ENCODE data around the gene PTGDS. TPM values are rescaled to one million over a fixed set of nuclear protein-coding genes. Genes with fewer than 3 reads are reported as not detected.
"Not testable (repeated sequence)": the region's sequence is repeated elsewhere in the genome, so short reads cannot be mapped to it uniquely, and the experiment has no call there.

Gene PTGDS
- total and polyA plus RNA-seq, 7 experiments from 2014 or later = 0.97 to 68.7 (median 4.3) TPM; not detected in 2

GRCh38 chr9:137001857-137002645 is 24.7 kb downstream of the PTGDS start:
- POLR2A ChIA-PET = interaction anchor here (1.2 kb wide), 1 partner anchor 33 kb away, joined by 3 read pairs; no protein-coding TSS in a partner anchor

GRCh38 chr9:137002646-137003041 is 25.3 kb downstream of the PTGDS start:
- ChIA-PET POLR2A (interaction anchor here (1.2 kb wide), 1 partner anchor 32 kb away, joined by 3 read pairs; no protein-coding TSS in a partner anchor), CTCF (no interaction called here)
- intact Hi-C loops (cut with micrococcal nuclease) = no loop called here
- peaks cover 5 to 26% (median 8%) of the 10 kb centered on the region in 7 donors for H3K4me1 Mint-ChIP-seq
- no peaks in the 10 kb centered on the region for H3K36me3 Mint-ChIP-seq
- peaks cover 0 to 11% (median 3%) of the 10 kb centered on the region in 5 donors for H3K27me3 Mint-ChIP-seq
- Histone ChIP-seq H3K4me1 (ENCODE audit: control insufficient read depth in 2 of 2, insufficient read depth in 2 of 2, low read length in 2 of 2) (peaks cover 0 to 30% of the 10 kb centered on the region in 2 donors), H3K36me3 (ENCODE audit: control insufficient read depth in 2 of 3, insufficient read depth in 3 of 3, low read length in 3 of 3) (no peaks in the 10 kb centered on the region), H3K9me3 (ENCODE audit: control insufficient read depth in 2 of 3, low read length in 3 of 3) (no peaks in the 10 kb centered on the region), H3K4me3 (ENCODE audit: low read length) (no peak overlapping the region), H3K27me3 (ENCODE audit: control insufficient read depth in 2 of 2, insufficient read depth in 2 of 2, low read length in 2 of 2) (no peaks in the 10 kb centered on the region), H3K27ac (ENCODE audit: low read depth, low read length) (no peak overlapping the region)
- no peaks in the 10 kb centered on the region for H3K9me3 Mint-ChIP-seq
- H3K4me3 Mint-ChIP-seq = no peak overlapping the region
- no peak for ATAC-seq
- DNase-seq = no peak
- no peak overlapping the region for H3K27ac Mint-ChIP-seq

More at GRCh38 chr9:137001857-137002645, 24.7 kb downstream of the PTGDS start:
- CTCF ChIA-PET = no interaction called here
- no peaks in the 10 kb centered on the region for H3K27me3 ChIP-seq (ENCODE audit: control insufficient read depth in 2 of 2, insufficient read depth in 2 of 2, low read length in 2 of 2)
- H3K27ac ChIP-seq (ENCODE audit: low read depth, low read length) = no peak overlapping the region
- H3K4me1 Mint-ChIP-seq = peaks cover 7 to 31% (median 10%) of the 10 kb centered on the region in 7 donors
- no peaks in the 10 kb centered on the region for H3K36me3 Mint-ChIP-seq
- peaks cover 0 to 12% (median 5%) of the 10 kb centered on the region in 5 donors for H3K27me3 Mint-ChIP-seq
- H3K4me1 ChIP-seq (ENCODE audit: control insufficient read depth in 2 of 2, insufficient read depth in 2 of 2, low read length in 2 of 2) = peaks cover 0 to 36% of the 10 kb centered on the region in 2 donors
- H3K36me3 ChIP-seq (ENCODE audit: control insufficient read depth in 2 of 3, insufficient read depth in 3 of 3, low read length in 3 of 3) = no peaks in the 10 kb centered on the region
- no peaks in the 10 kb centered on the region for H3K9me3 ChIP-seq (ENCODE audit: control insufficient read depth in 2 of 3, low read length in 3 of 3)
- no peak for DNase-seq
- H3K4me3 Mint-ChIP-seq = no peak overlapping the region
- no peak overlapping the region for H3K27ac Mint-ChIP-seq
- intact Hi-C loops (cut with micrococcal nuclease) = no loop called here
- H3K4me3 ChIP-seq (ENCODE audit: low read length) = no peak overlapping the region
- no peaks in the 10 kb centered on the region for H3K9me3 Mint-ChIP-seq
- ATAC-seq = no peak

- ATAC-seq; H3K36me3 ChIP-seq (ENCODE audit: control insufficient read depth in 2 of 3, insufficient read depth in 3 of 3, low read length in 3 of 3); DNase-seq; H3K27me3 Mint-ChIP-seq; H3K27ac Mint-ChIP-seq; H3K36me3 Mint-ChIP-seq; POLR2A ChIA-PET; H3K27ac ChIP-seq (ENCODE audit: low read depth, low read length); H3K9me3 Mint-ChIP-seq; H3K9me3 ChIP-seq (ENCODE audit: control insufficient read depth in 2 of 3, low read length in 3 of 3); H3K4me3 ChIP-seq (ENCODE audit: low read length); H3K27me3 ChIP-seq (ENCODE audit: control insufficient read depth in 2 of 2, insufficient read depth in 2 of 2, low read length in 2 of 2); H3K4me3 Mint-ChIP-seq: not testable (repeated sequence)
- CTCF ChIA-PET = interaction anchor here (0.6 kb wide), 1 partner anchor 42 kb away, joined by 3 read pairs; no protein-coding TSS in a partner anchor
- peaks cover 0 to 13% (median 0%) of the 10 kb centered on the region in 7 donors for H3K4me1 Mint-ChIP-seq
- intact Hi-C loops (cut with micrococcal nuclease) = loop anchor here in 1 of 2 donors (1.0 kb wide), 1 partner anchor 31 kb away; no protein-coding TSS in a partner anchor
- H3K4me1 ChIP-seq (ENCODE audit: control insufficient read depth in 2 of 2, insufficient read depth in 2 of 2, low read length in 2 of 2) = peaks cover 0 to 14% of the 10 kb centered on the region in 2 donors
Measured at GRCh38 chr9:137004285-137004684, 27.0 kb downstream of the PTGDS start.

GRCh38 chr9:137006116-137007003 is 29.1 kb downstream of the PTGDS start:
- ChIA-PET POLR2A (no interaction called here), CTCF (no interaction called here)
- no peak overlapping the region for H3K4me3 Mint-ChIP-seq
- DNase-seq (no peak), ATAC-seq (peak; percentile 24)
- H3K36me3 Mint-ChIP-seq = no peaks in the 10 kb centered on the region
- no peak overlapping the region for H3K27ac ChIP-seq (ENCODE audit: low read depth, low read length)
- no peak overlapping the region for H3K27ac Mint-ChIP-seq
- intact Hi-C loops (cut with micrococcal nuclease) = no loop called here
- H3K27me3 ChIP-seq (ENCODE audit: control insufficient read depth in 2 of 2, insufficient read depth in 2 of 2, low read length in 2 of 2) = no peaks in the 10 kb centered on the region
- peaks cover 0 to 3% (median 0%) of the 10 kb centered on the region in 7 donors for H3K4me1 Mint-ChIP-seq
- H3K9me3 Mint-ChIP-seq = no peaks in the 10 kb centered on the region
- H3K4me1 ChIP-seq (ENCODE audit: control insufficient read depth in 2 of 2, insufficient read depth in 2 of 2, low read length in 2 of 2) = no peaks in the 10 kb centered on the region
- no peak overlapping the region for H3K4me3 ChIP-seq (ENCODE audit: low read length)
- no peaks in the 10 kb centered on the region for H3K9me3 ChIP-seq (ENCODE audit: control insufficient read depth in 2 of 3, low read length in 3 of 3)
- H3K36me3 ChIP-seq (ENCODE audit: control insufficient read depth in 2 of 3, insufficient read depth in 3 of 3, low read length in 3 of 3) = peaks cover 0 to 3% (median 0%) of the 10 kb centered on the region in 3 experiments
- peaks cover 0 to 3% (median 0%) of the 10 kb centered on the region in 5 donors for H3K27me3 Mint-ChIP-seq

- DNase-seq (no peak), ATAC-seq (no peak)
- Mint-ChIP-seq H3K27ac (no peak overlapping the region), H3K27me3 (peaks cover 0 to 3% (median 0%) of the 10 kb centered on the region in 5 donors), H3K9me3 (no peaks in the 10 kb centered on the region), H3K36me3 (no peaks in the 10 kb centered on the region), H3K4me1 (peaks cover 0 to 3% (median 0%) of the 10 kb centered on the region in 7 donors), H3K4me3 (no peak overlapping the region)
- Histone ChIP-seq H3K27ac (ENCODE audit: low read depth, low read length) (no peak overlapping the region), H3K4me1 (ENCODE audit: control insufficient read depth in 2 of 2, insufficient read depth in 2 of 2, low read length in 2 of 2) (no peaks in the 10 kb centered on the region), H3K4me3 (ENCODE audit: low read length) (no peak overlapping the region), H3K27me3 (ENCODE audit: control insufficient read depth in 2 of 2, insufficient read depth in 2 of 2, low read length in 2 of 2) (no peaks in the 10 kb centered on the region), H3K36me3 (ENCODE audit: control insufficient read depth in 2 of 3, insufficient read depth in 3 of 3, low read length in 3 of 3) (peaks cover 0 to 4% (median 0%) of the 10 kb centered on the region in 3 experiments), H3K9me3 (ENCODE audit: control insufficient read depth in 2 of 3, low read length in 3 of 3) (no peaks in the 10 kb centered on the region)
- POLR2A ChIA-PET = no interaction called here
- intact Hi-C loops (cut with micrococcal nuclease) = no loop called here
- CTCF ChIA-PET = no interaction called here
Measured at GRCh38 chr9:137007108-137007815, 30.0 kb downstream of the PTGDS start.

GRCh38 chr9:137007816-137008270 is 30.5 kb downstream of the PTGDS start:
- POLR2A ChIA-PET = no interaction called here

More at GRCh38 chr9:137007816-137008270, 30.5 kb downstream of the PTGDS start:
- Histone ChIP-seq H3K4me3 (ENCODE audit: low read length) (no peak overlapping the region), H3K9me3 (ENCODE audit: control insufficient read depth in 2 of 3, low read length in 3 of 3) (no peaks in the 10 kb centered on the region), H3K27me3 (ENCODE audit: control insufficient read depth in 2 of 2, insufficient read depth in 2 of 2, low read length in 2 of 2) (no peaks in the 10 kb centered on the region), H3K36me3 (ENCODE audit: control insufficient read depth in 2 of 3, insufficient read depth in 3 of 3, low read length in 3 of 3) (peaks cover 0 to 4% (median 0%) of the 10 kb centered on the region in 3 experiments), H3K27ac (ENCODE audit: low read depth, low read length) (no peak overlapping the region), H3K4me1 (ENCODE audit: control insufficient read depth in 2 of 2, insufficient read depth in 2 of 2, low read length in 2 of 2) (no peaks in the 10 kb centered on the region)
- no peaks in the 10 kb centered on the region for H3K36me3 Mint-ChIP-seq
- no peak for ATAC-seq
- no peak overlapping the region for H3K4me3 Mint-ChIP-seq
- CTCF ChIA-PET = no interaction called here
- no peak overlapping the region for H3K27ac Mint-ChIP-seq
- peaks cover 0 to 3% (median 0%) of the 10 kb centered on the region in 5 donors for H3K27me3 Mint-ChIP-seq
- DNase-seq = no peak
- H3K4me1 Mint-ChIP-seq = peaks cover 0 to 3% (median 0%) of the 10 kb centered on the region in 7 donors
- H3K9me3 Mint-ChIP-seq = no peaks in the 10 kb centered on the region
- intact Hi-C loops (cut with micrococcal nuclease) = no loop called here
